ENCODE data around the gene UCHL3.

Gene UCHL3

GRCh38 chr13:75547917-75548316 is 1.7 kb upstream of the UCHL3 start:
- Histone ChIP-seq H3K27me3 (ENCODE audit: control insufficient read depth in 5 of 5, insufficient read depth in 4 of 5, low read length in 5 of 5) (no peaks in the 10 kb centered on the region), H3K27ac (ENCODE audit: low read depth, low read length) (no peak overlapping the region), H3K9me3 (ENCODE audit: control insufficient read depth in 5 of 5, low read length in 5 of 5) (no peaks in the 10 kb centered on the region), H3K36me3 (ENCODE audit: control insufficient read depth in 5 of 5, insufficient read depth in 5 of 5, low read length in 5 of 5) (peaks cover 0 to 3% (median 0%) of the 10 kb centered on the region in 5 donors), H3K4me1 (ENCODE audit: control insufficient read depth in 5 of 5, insufficient read depth in 5 of 5, low read length in 5 of 5) (peaks cover 0 to 24% (median 18%) of the 10 kb centered on the region in 5 donors), H3K9ac (ENCODE audit: low read length in 5 of 5) (no peak overlapping the region), H3K4me3 (ENCODE audit: low read depth in 1 of 5, low read length in 5 of 5) (no peak overlapping the region)

GRCh38 chr13:75550159-75550567 is 572 bp downstream of the UCHL3 start:
- Histone ChIP-seq H3K27me3 (ENCODE audit: control insufficient read depth in 5 of 5, insufficient read depth in 4 of 5, low read length in 5 of 5) (no peaks in the 10 kb centered on the region), H3K36me3 (ENCODE audit: control insufficient read depth in 5 of 5, insufficient read depth in 5 of 5, low read length in 5 of 5) (peaks cover 3 to 12% (median 5%) of the 10 kb centered on the region in 5 donors), H3K4me1 (ENCODE audit: control insufficient read depth in 5 of 5, insufficient read depth in 5 of 5, low read length in 5 of 5) (peaks cover 0 to 18% (median 18%) of the 10 kb centered on the region in 5 donors), H3K9ac (ENCODE audit: low read length in 5 of 5) (peak overlapping the region; percentile 69 to 98 (median 95)), H3K4me3 (ENCODE audit: low read depth in 1 of 5, low read length in 5 of 5) (peak overlapping the region; percentile 96 to 99 (median 96)), H3K27ac (ENCODE audit: low read depth, low read length) (peak overlapping the region; percentile 82), H3K9me3 (ENCODE audit: control insufficient read depth in 5 of 5, low read length in 5 of 5) (no peaks in the 10 kb centered on the region)

- Histone ChIP-seq H3K9ac (ENCODE audit: low read length in 5 of 5) (no peak overlapping the region), H3K4me3 (ENCODE audit: low read depth in 1 of 5, low read length in 5 of 5) (no peak overlapping the region), H3K27ac (ENCODE audit: low read depth, low read length) (no peak overlapping the region)
Measured at GRCh38 chr13:75554464-75554863, 4.9 kb downstream of the UCHL3 start.

GRCh38 chr13:75554981-75555380 is 5.4 kb downstream of the UCHL3 start:
- Histone ChIP-seq H3K4me3 (ENCODE audit: low read depth in 1 of 5, low read length in 5 of 5) (no peak overlapping the region), H3K9ac (ENCODE audit: low read length in 5 of 5) (no peak overlapping the region), H3K27me3 (ENCODE audit: control insufficient read depth in 5 of 5, insufficient read depth in 4 of 5, low read length in 5 of 5) (no peaks in the 10 kb centered on the region), H3K9me3 (ENCODE audit: control insufficient read depth in 5 of 5, low read length in 5 of 5) (no peaks in the 10 kb centered on the region), H3K27ac (ENCODE audit: low read depth, low read length) (no peak overlapping the region), H3K4me1 (ENCODE audit: control insufficient read depth in 5 of 5, insufficient read depth in 5 of 5, low read length in 5 of 5) (peaks cover 0 to 11% (median 10%) of the 10 kb centered on the region in 5 donors), H3K36me3 (ENCODE audit: control insufficient read depth in 5 of 5, insufficient read depth in 5 of 5, low read length in 5 of 5) (peaks cover 5 to 13% (median 5%) of the 10 kb centered on the region in 5 donors)

More at GRCh38 chr13:75554464-75554863, 4.9 kb downstream of the UCHL3 start:
- Histone ChIP-seq H3K27me3 (ENCODE audit: control insufficient read depth in 5 of 5, insufficient read depth in 4 of 5, low read length in 5 of 5) (no peaks in the 10 kb centered on the region), H3K9me3 (ENCODE audit: control insufficient read depth in 5 of 5, low read length in 5 of 5) (no peaks in the 10 kb centered on the region), H3K36me3 (ENCODE audit: control insufficient read depth in 5 of 5, insufficient read depth in 5 of 5, low read length in 5 of 5) (peaks cover 5 to 13% (median 5%) of the 10 kb centered on the region in 5 donors), H3K4me1 (ENCODE audit: control insufficient read depth in 5 of 5, insufficient read depth in 5 of 5, low read length in 5 of 5) (peaks cover 0 to 13% (median 12%) of the 10 kb centered on the region in 5 donors)

GRCh38 chr13:75555836-75556235 is 6.2 kb downstream of the UCHL3 start:
- Histone ChIP-seq H3K36me3 (ENCODE audit: control insufficient read depth in 5 of 5, insufficient read depth in 5 of 5, low read length in 5 of 5) (peaks cover 5 to 13% (median 7%) of the 10 kb centered on the region in 5 donors), H3K27me3 (ENCODE audit: control insufficient read depth in 5 of 5, insufficient read depth in 4 of 5, low read length in 5 of 5) (no peaks in the 10 kb centered on the region), H3K9ac (ENCODE audit: low read length in 5 of 5) (no peak overlapping the region), H3K9me3 (ENCODE audit: control insufficient read depth in 5 of 5, low read length in 5 of 5) (no peaks in the 10 kb centered on the region), H3K4me3 (ENCODE audit: low read depth in 1 of 5, low read length in 5 of 5) (no peak overlapping the region), H3K27ac (ENCODE audit: low read depth, low read length) (no peak overlapping the region), H3K4me1 (ENCODE audit: control insufficient read depth in 5 of 5, insufficient read depth in 5 of 5, low read length in 5 of 5) (peaks cover 0 to 3% (median 2%) of the 10 kb centered on the region in 5 donors)

GRCh38 chr13:75556961-75557360 is 7.4 kb downstream of the UCHL3 start:
- Histone ChIP-seq H3K4me1 (ENCODE audit: control insufficient read depth in 5 of 5, insufficient read depth in 5 of 5, low read length in 5 of 5) (no peaks in the 10 kb centered on the region), H3K9ac (ENCODE audit: low read length in 5 of 5) (no peak overlapping the region), H3K27me3 (ENCODE audit: control insufficient read depth in 5 of 5, insufficient read depth in 4 of 5, low read length in 5 of 5) (no peaks in the 10 kb centered on the region), H3K36me3 (ENCODE audit: control insufficient read depth in 5 of 5, insufficient read depth in 5 of 5, low read length in 5 of 5) (peaks cover 5 to 13% (median 9%) of the 10 kb centered on the region in 5 donors), H3K4me3 (ENCODE audit: low read depth in 1 of 5, low read length in 5 of 5) (no peak overlapping the region), H3K27ac (ENCODE audit: low read depth, low read length) (no peak overlapping the region), H3K9me3 (ENCODE audit: control insufficient read depth in 5 of 5, low read length in 5 of 5) (no peaks in the 10 kb centered on the region)

GRCh38 chr13:75558145-75558840 is 8.7 kb downstream of the UCHL3 start:
- H3K36me3 ChIP-seq (ENCODE audit: control insufficient read depth in 5 of 5, insufficient read depth in 5 of 5, low read length in 5 of 5), result peaks cover 2 to 19% (median 12%) of the 10 kb centered on the region in 5 donors
- no peak overlapping the region for H3K27ac ChIP-seq (ENCODE audit: low read depth, low read length)
- H3K9ac ChIP-seq (ENCODE audit: low read length in 5 of 5), result no peak overlapping the region
- H3K4me3 ChIP-seq (ENCODE audit: low read depth in 1 of 5, low read length in 5 of 5), result no peak overlapping the region
- no peaks in the 10 kb centered on the region for H3K9me3 ChIP-seq (ENCODE audit: control insufficient read depth in 5 of 5, low read length in 5 of 5)
- no peaks in the 10 kb centered on the region for H3K27me3 ChIP-seq (ENCODE audit: control insufficient read depth in 5 of 5, insufficient read depth in 4 of 5, low read length in 5 of 5)
- no peaks in the 10 kb centered on the region for H3K4me1 ChIP-seq (ENCODE audit: control insufficient read depth in 5 of 5, insufficient read depth in 5 of 5, low read length in 5 of 5)

GRCh38 chr13:75566658-75567057 is 17.1 kb downstream of the UCHL3 start:
- Histone ChIP-seq H3K36me3 (ENCODE audit: control insufficient read depth in 5 of 5, insufficient read depth in 5 of 5, low read length in 5 of 5) (peaks cover 4 to 31% (median 14%) of the 10 kb centered on the region in 5 donors), H3K27me3 (ENCODE audit: control insufficient read depth in 5 of 5, insufficient read depth in 4 of 5, low read length in 5 of 5) (no peaks in the 10 kb centered on the region), H3K4me3 (ENCODE audit: low read depth in 1 of 5, low read length in 5 of 5) (no peak overlapping the region), H3K9me3 (ENCODE audit: control insufficient read depth in 5 of 5, low read length in 5 of 5) (no peaks in the 10 kb centered on the region), H3K27ac (ENCODE audit: low read depth, low read length) (no peak overlapping the region), H3K9ac (ENCODE audit: low read length in 5 of 5) (no peak overlapping the region), H3K4me1 (ENCODE audit: control insufficient read depth in 5 of 5, insufficient read depth in 5 of 5, low read length in 5 of 5) (no peaks in the 10 kb centered on the region)

- H3K36me3 ChIP-seq (ENCODE audit: control insufficient read depth in 5 of 5, insufficient read depth in 5 of 5, low read length in 5 of 5), result peaks cover 9 to 37% (median 19%) of the 10 kb centered on the region in 5 donors
- no peak overlapping the region for H3K9ac ChIP-seq (ENCODE audit: low read length in 5 of 5)
- H3K4me1 ChIP-seq (ENCODE audit: control insufficient read depth in 5 of 5, insufficient read depth in 5 of 5, low read length in 5 of 5), result no peaks in the 10 kb centered on the region
- H3K9me3 ChIP-seq (ENCODE audit: control insufficient read depth in 5 of 5, low read length in 5 of 5), result no peaks in the 10 kb centered on the region
- H3K27me3 ChIP-seq (ENCODE audit: control insufficient read depth in 5 of 5, insufficient read depth in 4 of 5, low read length in 5 of 5), result no peaks in the 10 kb centered on the region
- H3K4me3 ChIP-seq (ENCODE audit: low read depth in 1 of 5, low read length in 5 of 5), result no peak overlapping the region
- no peak overlapping the region for H3K27ac ChIP-seq (ENCODE audit: low read depth, low read length)
Measured at GRCh38 chr13:75569576-75569975, 20.0 kb downstream of the UCHL3 start.

GRCh38 chr13:75579529-75579928 is 29.9 kb downstream of the UCHL3 start:
- H3K4me1 ChIP-seq (ENCODE audit: control insufficient read depth in 5 of 5, insufficient read depth in 5 of 5, low read length in 5 of 5), result no peaks in the 10 kb centered on the region
- H3K9ac ChIP-seq (ENCODE audit: low read length in 5 of 5), result no peak overlapping the region
- no peaks in the 10 kb centered on the region for H3K9me3 ChIP-seq (ENCODE audit: control insufficient read depth in 5 of 5, low read length in 5 of 5)
- H3K27ac ChIP-seq (ENCODE audit: low read depth, low read length), result no peak overlapping the region
- H3K27me3 ChIP-seq (ENCODE audit: control insufficient read depth in 5 of 5, insufficient read depth in 4 of 5, low read length in 5 of 5), result no peaks in the 10 kb centered on the region
- H3K4me3 ChIP-seq (ENCODE audit: low read depth in 1 of 5, low read length in 5 of 5), result no peak overlapping the region
- H3K36me3 ChIP-seq (ENCODE audit: control insufficient read depth in 5 of 5, insufficient read depth in 5 of 5, low read length in 5 of 5), result peaks cover 0 to 8% (median 3%) of the 10 kb centered on the region in 5 donors

Measured in subcutaneous abdominal adipose tissue (tissue), 5 donors.